Measurements from ENCODE around the gene FBLN5.
"Not testable (repeated sequence)": the region's sequence is repeated elsewhere in the genome, so short reads cannot be mapped to it uniquely, and the experiment has no call there.

The FBLN5 gene

DNA sequence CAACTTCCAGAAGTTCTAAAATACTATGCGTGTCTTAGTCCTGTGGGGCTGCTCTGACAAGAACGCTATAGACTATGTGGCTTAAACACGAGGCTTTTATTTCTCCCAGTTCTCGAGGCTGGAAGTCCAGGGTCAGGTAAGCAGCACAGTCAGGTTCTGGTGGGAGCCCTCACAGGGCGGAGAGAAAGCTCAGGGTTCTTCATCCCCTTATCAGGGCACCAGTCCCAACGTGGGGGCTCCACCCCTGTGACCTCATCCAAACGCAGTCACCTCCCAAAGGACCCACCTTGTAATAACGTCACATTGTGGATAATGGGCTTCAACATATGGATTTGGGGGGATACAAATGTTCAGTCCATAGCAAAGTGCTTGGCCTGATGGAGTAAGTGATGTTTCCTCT is 43.0 kb downstream of the FBLN5 start:
- DNase-seq = no peak

DNA sequence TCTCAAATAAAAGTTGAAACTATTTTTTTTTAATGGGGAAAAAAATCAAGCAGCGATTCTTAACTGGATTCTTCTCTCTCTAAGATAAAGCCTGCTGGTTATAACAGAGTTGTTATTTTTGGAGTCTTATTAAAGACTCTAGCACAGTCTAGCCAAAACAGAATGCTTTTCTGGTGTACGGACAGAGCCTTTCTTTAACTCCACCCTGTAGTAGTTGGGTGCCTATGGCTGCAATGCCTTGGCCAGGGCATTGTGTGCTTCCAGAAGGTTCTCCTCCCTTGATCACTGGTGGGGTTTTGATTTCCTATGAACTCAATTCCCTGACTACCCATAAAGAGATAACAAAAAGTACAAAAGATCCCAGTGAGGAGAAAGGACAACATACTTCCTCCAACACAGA is 44.4 kb downstream of the FBLN5 start:
- no peak for DNase-seq

DNA sequence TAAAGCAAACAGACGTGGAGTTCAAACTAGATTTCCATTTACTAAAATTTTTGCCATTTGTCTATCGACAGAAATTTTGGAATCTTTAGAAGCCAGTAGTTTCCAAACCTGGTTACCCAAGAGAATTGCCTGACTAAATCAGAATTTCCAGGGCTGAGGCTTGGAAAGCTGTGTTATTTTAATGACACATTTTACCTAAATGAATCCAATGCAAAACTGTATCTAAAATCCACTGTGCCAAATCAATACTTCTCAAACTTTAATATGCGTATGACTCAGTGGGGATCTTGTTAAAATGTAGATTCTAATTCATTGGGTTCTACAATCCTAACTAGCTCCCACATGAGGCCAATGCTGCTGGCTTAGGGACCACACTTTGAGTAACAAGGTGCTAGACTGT is 45.2 kb downstream of the FBLN5 start:
- DNase-seq = no peak

DNA sequence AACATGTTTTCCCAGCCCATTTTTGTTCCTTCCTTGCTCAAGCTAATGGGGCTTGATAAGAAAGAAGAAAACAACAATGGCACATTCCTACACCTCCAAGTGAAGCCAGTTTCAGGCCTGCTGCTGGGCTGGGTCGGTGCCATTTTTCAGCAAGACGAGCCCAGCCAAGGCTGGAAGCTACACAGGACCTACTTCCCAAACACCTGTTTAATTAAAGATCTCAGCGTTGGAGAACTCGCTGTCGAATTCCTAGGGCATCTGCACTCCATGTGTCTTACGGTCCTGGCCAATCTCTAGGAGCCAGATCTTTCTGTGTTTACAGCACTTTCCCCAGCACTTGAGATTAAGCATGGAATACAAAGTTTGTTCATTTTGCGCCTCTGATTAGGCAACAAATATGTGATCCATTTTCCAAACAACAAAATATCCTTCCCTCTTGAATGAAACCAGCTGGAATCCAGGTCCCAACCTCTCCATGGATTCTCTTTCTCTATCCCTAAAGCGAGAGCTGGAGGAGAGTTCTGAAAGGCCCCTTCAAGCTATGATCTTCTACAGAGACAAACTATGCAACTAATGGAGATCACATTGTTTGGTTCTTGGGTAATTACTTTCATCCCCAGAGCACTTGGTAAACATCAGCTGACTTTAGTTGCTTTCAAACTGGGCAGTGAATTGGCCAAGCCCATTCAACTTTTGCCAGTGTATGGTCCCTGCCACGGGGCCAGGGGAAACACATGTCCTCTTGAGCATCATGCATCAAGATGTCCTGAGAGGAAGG is 45.9 kb downstream of the FBLN5 start:
- no peak for DNase-seq

DNA sequence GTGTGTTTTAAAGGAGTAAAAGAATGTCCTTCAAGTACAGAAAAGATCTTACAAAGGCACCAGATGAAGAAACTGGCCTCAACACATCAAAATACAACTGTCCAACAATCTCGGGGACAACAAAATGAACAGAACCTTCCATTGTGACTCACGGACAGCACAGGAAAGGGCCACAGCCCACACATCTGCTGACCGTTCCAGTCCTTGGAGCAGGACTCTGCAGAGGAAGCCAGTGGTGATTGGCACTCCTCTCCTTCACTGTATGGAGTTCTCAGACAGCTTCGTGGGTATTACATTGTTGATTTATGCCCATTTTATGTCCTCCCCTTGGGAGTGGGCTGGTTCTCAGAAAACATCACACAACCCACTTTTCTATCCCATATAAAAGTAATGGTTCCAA is 47.7 kb downstream of the FBLN5 start:
- DNase-seq = no peak

DNA sequence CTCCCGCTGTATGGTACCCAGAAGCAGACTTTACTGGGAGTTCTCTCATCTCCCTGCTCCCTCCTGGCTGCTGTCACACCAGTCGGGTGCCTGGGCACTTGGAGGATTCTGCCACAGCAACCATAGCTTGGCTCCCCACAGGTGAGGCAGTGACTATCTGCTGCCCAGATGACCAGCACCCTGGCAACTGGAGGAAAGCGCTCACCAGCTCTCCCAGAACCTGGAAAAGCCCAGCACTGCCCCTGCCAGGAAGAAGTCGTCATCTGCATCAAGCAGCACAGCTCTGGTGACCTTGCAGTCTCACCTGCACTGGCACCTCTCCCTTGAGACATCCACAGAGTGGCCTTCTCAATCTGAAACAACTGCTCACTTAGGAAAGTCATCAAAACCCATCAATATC is 48.3 kb downstream of the FBLN5 start:
- no peak for DNase-seq

DNA sequence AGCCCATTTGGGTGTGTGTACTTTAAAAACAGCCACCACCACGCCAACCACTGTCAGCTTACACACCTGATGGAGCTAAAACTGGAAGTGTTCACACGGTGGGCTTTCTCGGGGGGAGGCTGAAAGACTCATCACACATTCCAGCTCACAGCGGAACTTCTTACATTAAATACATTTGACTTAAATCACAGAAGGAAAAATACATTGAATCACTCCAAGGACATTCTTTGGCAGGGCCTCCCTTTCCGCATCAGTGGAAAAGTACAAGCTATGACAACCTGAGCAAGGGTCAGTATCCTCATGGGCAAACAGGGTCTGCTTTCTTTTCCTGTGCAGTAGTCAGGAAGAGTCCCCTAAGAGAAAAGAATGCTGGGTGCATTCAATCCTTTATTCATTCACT is 49.1 kb downstream of the FBLN5 start:
- DNase-seq = no peak

DNA sequence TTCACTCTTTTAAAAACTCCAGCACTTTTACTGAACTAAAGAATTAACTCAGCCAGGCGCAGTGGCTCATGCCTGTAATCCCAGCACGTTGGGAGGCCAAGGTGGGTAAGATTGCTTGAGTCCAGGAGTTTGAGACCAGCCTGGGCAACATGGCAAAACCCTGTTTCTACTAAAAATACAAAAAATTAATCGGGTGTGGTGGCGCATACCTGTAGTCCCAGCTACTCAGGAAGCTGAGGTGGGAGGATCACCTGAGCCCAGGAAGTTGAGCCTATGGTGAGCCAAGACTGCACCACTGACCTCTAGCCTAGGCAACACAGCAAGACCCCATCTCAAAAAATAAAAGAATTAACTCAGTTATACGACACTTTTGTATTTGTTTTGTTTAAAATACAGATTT is 49.8 kb downstream of the FBLN5 start:
- not testable (repeated sequence) for DNase-seq

DNA sequence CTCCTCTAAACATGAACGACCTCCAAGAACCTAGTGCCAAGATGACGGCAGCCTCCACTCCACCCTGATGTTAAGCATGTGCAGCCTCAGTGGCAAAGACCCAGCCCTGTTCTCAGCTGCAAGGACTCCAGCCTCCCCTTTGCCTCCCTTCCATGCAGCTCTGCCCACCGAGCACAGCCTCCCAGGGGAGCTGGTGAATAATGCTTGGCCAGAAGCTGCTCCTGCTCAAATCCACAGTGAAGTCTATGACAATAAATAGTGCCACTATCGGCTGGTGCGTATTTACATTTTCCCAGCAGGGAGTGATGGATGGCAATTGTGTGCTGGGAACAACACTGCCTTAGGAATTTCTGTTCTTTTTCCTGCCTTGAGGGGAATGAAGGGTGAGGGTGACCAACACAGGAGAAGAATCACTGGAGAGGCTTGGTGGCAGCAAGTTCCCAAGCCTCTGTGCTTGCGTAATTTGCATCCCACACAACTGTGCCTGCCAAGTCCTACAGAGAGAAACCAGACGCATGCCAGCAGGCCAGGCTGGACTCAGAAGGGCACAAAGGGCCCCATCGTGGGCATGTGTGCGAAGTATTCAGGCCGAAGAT is 50.3 kb downstream of the FBLN5 start:
- DNase-seq = no peak

DNA sequence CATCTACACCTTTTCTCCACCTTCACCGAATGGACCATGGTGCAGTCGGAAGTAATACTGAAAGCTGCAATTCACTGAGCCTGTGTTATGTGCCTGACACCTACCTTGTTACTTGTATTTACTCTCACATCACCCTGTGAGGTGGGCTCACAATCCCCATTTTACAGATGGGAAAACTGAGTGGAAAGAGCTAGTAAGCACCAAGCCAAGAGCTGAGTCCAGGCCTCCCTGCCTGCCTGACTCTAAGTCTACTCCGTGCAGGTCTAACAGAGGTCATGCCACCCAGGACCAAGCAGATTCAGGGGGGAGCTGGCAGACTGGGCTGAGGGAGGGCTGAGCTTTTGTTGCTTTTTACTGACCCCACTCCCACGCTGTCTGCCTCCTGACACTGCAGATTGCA is 51.1 kb downstream of the FBLN5 start:
- no peak for DNase-seq

DNA sequence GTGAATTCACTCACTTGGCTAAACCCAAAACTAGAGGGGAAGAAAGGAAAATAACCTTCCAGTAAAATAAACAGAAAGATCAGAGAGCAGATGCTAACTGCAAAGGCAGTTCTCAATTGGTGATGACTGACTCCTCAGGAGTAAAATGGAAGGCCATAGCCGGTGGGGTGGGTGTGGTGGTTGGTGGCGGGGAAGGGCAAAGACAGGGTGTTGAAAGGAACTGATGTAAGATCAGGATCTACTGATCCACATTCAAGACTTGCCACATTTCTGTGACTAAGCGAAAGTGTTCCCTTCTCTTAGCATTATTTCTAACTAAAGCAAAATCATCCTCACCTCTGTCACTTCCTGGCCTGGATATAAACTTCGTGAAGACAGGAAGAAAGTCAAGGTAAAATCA is 53.8 kb downstream of the FBLN5 start:
- no peak for DNase-seq

DNA sequence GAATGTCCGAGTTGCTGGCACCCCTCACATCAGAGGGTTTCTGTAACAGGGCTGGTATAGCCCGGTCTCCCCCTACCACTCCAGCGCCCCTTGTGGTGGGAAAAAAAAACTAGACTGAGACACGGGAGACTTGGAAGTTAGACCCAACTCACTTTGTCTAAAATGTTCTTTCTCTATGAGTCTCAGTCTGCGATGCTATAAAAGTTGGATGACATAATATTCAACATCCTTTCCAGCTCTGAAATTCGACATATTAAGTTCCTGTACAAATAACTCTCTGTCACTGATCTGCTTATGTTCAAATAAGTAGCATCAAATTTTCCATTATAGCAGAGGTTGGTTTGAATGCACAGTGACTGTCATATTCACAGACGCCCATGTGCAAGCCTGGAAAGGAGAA is 54.5 kb downstream of the FBLN5 start:
- peak; percentile 27 for DNase-seq

DNA sequence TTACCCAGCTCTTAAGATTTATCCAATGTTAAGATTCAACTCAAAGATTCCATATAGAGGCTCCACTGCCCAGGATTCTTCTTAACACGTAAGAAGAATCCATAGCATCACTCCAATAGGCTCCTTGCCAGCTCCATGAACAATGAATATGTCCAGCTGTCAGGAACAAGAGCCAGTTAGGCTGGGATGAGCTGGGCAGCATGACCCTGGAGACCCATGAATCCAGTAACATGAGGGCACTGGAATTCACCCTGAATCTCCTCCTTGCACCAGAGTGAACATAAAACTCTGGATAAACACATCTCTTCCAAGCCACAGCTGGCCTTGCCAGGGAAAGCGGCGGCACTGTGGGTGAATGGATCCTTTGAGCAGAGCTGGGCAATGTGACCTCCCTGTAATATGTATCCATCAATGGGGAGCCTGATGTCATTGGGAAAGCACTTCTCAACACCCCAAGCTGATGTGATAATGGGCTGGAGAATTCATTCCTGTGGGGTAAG is 55.7 kb downstream of the FBLN5 start:
- DNase-seq = no peak

DNA sequence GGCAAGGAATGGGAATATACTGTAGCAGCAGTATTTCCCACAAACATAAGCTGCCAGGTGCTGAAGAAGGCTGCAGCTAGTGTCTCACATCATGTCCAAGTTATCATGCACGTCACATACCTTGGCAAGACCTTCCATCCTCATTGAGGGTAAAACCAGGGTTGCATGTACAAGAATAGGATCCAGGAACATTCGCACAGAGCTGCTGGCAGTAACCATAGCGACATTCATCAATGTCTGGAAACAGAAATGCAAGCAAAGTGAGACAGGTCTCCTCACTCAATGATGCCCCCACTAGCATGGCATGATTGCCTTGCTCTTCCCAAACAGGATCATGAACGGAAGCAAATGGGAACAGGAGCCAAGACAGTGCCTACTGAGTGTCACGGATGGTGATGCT is 56.4 kb downstream of the FBLN5 start:
- DNase-seq = no peak

DNA sequence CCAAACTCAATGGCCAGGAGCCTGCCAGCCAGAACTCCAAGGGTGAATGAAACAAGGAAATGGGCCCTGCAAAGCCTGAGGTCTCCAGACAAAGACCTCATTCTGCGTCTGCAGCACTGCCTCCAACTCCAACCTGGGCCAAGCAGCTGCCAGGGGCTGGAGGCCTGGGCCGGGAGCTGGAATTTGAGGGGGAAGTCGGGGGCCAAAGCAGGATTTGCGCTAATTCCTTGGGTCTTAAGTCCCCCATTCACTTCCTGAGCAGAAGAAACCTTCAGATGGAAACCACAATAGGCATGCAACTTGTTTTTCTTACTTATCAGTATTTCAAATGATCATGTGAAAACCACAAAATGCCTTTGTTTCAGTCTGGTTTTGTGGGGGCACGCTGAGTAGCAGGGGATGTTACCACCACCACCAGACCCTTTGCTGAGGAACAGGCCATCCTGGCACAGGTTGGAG is 57.2 kb downstream of the FBLN5 start:
- no peak for DNase-seq

DNA sequence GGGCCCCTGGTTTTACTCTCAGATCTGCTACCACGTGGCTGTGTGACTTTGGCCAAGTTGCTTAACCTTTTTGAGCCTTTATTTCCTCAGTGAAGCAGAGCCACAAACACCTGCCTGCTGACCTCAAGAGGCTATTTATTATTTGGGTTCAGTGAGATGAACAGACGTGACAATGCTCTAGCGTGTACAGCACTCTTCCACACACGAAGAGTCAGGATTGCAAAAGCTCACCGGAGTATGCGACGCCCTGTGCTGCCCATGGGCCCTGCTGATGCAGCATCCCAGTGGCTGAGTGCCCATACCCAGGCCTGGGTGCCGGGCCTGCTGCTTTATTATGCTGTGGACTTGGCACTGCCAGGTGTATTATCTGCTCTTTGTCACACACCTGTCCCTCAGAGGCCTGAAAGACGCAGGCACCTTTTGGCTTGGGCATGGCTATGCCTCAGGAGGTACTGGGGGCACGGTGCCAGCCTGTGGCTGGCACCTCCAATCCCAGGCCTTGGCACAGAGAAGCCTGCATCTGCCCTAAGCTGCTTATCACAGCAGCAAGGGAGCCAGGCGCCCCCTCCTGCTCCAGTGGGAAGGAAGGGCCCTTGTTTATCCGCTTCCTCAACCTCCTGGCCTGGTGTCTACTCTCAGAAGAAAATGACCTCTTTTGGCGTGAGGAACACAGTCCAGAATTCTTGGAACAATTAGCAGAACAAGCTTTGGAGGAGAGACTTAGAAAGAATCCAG is 57.9 kb downstream of the FBLN5 start:
- no peak for DNase-seq

DNA sequence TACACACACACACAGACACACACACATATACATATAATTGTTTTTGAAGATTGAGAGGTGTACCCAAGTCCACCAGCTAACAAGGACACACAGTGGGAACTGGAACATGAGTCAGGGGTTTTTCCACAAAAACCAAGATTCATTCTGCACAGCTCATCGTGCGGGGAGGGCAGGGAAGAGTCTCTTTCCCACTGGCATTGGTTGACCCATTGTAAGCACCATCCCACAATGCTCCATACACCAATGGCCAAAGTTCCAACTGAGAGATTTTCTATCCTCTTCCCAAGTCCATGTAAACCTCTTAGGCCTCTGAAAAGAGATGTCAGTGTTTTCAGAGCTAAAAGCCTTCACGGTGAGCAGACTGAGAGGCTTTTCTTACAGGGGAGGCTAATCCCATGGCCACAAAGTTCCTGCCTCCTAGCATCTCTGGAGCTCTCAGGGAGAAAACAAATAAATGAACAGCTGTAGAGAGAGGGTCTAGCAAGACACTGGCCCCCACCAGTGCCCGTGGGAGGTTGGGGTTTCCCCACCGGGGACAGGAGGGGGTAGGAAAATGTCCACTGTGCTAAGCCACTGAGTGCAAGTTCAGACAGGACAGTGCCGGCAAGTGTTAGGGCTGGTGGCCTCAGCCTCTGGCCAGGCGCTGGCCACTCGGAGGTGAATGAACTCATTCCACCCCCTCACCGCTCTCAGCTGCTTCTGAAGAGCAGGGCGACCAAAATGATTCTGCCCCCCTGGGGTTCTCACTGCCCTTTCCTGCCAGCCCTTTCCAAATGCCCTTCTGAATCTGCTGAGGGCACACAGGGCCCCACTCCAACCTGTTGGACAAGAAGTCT is 58.6 kb downstream of the FBLN5 start:
- no peak for DNase-seq

DNA sequence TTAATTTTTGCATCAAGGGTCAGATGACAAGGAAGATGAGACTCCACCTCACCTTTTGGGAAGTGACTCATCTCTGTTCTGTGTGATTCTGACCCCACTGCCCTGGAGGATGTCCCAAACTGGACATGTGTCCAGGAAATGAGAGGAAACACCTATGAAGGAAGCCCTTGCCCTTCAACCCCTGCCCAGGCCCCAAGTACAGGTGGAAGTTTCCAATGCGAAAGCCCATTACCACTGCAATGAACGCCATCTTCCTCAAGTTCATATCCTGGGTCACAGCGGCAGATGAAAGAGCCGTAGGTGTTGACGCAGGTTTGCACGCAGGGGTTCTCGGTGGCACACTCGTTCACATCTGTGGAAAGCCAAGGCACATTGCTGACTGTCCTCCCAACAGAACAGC is 60.5 kb downstream of the FBLN5 start:
- no peak for DNase-seq

DNA sequence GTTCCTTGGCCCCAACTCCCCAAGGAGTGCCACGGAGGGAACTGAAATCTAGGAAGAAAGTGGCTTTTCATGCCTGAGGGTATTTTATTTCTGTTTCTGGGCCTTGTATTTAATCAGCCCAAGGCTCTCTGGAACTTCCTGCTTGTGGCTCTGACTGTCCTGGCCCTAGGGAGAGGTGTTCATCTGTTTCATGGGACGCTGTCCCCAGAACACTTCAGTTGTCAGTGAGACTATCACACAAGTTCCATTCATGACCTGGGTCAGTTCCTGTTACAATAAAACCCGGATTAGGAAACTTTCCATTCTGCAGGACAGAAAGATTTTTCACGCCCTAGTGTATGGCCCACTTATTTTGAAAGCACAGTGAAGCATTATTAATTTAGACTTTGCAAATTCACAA is 61.7 kb downstream of the FBLN5 start:
- no peak for DNase-seq

DNA sequence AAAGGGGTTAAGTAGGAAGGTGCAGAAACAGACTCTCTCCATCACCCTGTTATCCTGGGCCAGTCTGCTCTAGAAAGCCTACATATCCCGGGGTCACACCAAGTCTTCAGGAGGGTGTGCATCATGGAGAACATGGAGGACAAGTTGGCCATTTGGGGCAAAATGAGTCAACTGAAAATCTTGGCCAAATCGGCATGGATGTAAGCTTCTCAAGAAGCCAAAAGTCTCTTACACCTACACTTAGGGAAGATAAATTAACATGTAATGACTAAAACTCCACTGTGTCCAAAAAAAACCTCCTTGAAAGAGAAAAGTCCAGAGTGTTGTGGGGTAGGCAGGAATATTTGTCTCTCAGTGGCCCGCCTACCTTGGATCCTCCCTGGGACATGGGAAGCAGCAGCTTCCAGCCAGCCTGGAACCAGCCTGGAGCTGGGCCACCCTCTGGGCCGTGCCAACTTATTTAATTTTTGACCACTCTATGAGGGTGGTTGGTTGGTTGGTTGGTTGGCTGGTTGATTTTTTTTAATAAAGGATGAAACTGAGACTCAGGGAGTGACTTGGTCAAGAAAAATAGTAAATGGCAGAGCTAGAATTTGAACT is 62.3 kb downstream of the FBLN5 start:
- no peak for DNase-seq

DNA sequence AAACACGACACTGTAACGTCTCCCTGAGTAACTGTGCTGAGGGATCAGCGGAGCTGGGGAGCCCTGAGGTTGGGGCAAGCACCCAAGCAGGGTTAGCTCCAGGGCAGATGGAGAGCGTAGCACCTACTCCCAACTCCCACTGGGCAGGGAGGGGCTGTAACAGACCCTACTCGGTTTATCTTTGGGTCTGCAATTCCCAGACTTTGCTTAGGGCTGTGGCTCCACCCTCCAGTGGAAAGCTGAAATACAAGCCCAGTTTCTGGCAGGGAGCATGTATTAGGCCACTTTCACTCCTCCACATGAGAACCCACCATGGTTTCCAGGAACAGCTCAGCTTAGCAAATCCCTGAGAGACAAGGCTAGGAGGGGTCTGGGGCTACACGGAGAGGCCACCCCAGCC is 62.8 kb downstream of the FBLN5 start:
- DNase-seq = no peak

DNA sequence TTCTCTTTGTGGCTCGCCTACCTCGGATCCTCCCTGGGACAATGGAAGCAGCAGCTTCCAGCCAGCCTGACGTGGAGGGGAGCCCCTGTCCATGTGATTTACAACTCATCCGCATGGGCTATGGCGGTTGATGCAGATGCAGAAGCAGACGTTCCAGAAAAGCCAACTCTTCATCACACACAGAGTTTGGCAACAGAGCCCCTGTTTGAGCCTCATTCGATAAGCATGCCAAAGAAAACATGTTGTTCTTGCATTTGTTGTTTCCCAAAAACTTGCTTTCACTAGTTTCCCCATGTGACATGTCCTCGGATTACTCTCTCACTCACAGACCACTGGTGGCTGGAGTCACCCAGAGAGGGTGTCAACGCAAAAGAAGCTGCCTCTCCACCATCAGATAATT is 63.7 kb downstream of the FBLN5 start:
- no peak for DNase-seq

DNA sequence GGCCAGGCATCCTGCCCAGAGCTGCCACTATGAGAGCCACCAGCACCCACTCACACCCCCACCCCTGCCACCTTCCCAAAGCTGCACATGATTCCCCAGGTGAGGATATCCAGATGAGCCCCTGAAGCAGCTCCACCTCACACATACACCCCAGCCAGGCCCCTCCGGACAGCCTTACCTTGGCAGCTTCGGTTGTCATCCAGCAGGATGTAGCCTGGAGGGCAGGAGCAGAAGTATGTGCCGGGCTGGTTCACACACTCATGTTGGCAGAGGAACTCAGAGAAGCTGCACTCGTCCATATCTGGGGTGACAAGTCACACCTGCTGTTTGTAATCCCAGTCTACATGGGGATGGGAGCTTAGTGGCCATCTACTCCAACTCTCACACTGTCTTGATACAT is 64.7 kb downstream of the FBLN5 start:
- no peak for DNase-seq
